GM12874 (cell line): ENCODE measurements around the gene GBX1.

Experiments used
- TF ChIP-seq, protein P1 (sequence below): IDR thresholded peaks from 2 replicates; pipeline ENCODE4 v1.5.1; 2011; ENCODE audit warnings: low read depth, mild to moderate bottlenecking, control low read depth, low read length, moderate library complexity; ENCODE audit not compliant: insufficient read depth

GBX1 gene

DNA sequence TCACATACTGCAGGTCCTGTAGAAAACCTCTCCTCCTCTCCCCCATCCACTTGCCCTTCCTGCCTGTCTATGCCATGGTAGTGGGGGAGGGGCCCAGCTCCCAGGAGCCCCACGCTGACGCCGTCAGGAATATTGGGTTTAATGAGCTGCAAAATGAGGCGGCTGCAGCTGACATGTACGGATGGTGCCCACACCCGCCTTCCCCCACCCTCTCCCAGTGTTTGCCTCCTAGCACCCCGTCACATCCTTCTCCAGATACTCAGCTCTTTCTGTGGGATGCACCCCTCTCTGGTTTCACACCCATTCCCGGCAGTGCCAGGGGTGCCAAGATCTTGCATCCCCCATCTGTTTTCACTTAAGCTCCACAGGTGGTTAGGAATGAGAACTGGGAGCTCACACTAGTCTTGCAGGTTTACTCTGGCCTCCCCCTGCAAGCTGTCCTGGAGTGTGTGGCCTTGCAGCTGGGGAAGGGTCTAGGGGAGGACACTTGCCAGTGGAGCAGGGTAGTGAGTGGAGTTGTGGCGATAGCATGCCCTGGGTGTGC lies 26.1 kb downstream of the GBX1 start:
- TF ChIP-seq, protein P1, sequence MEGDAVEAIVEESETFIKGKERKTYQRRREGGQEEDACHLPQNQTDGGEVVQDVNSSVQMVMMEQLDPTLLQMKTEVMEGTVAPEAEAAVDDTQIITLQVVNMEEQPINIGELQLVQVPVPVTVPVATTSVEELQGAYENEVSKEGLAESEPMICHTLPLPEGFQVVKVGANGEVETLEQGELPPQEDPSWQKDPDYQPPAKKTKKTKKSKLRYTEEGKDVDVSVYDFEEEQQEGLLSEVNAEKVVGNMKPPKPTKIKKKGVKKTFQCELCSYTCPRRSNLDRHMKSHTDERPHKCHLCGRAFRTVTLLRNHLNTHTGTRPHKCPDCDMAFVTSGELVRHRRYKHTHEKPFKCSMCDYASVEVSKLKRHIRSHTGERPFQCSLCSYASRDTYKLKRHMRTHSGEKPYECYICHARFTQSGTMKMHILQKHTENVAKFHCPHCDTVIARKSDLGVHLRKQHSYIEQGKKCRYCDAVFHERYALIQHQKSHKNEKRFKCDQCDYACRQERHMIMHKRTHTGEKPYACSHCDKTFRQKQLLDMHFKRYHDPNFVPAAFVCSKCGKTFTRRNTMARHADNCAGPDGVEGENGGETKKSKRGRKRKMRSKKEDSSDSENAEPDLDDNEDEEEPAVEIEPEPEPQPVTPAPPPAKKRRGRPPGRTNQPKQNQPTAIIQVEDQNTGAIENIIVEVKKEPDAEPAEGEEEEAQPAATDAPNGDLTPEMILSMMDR, result no peak

GRCh38 chr7:151140826-151141225 lies 26.7 kb downstream of the GBX1 start:
- TF ChIP-seq, protein P1, result no peak

- TF ChIP-seq, protein P1, result no peak
These were observed 27.7 kb downstream of the GBX1 start for GRCh38 chr7:151139791-151140190.

DNA sequence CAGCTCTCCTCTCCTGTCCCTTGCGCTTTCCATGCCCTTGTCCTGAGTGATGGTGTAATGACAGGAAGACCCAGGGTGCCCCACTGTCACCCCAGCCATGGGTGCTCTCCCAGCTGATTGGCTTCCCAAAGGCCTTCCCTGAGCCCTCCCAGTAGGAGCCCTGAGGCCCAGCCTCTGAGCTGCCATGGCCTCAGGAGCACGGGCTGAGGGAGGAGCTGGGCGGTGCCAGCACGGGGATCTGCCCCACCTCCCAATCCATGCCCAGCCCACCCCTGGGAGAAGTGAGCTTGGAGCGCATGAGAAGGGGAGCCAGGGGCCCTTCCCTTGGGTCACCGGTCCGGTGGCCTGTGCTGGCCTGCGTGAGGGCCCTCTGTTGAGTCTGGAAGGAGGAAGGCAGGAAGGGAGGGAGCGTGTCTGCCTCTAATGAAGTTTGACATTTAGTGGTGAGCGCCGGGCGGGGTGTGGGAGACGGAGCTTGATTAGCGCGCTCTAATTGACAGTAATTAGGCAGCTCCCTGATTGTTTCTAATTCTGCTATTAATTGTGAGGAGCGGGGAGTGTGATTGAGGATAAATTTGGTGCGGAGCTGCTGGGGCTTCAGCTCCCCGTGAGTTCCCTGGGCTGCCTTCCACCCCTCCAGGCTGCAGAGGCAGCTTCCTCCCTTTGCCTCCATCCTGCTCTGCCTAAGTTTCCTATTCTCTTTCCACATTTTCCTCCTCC lies 28.3 kb downstream of the GBX1 start:
- TF ChIP-seq, protein P1, result no peak

GRCh38 chr7:151138153-151138851 lies 29.2 kb downstream of the GBX1 start:
- TF ChIP-seq, protein P1, result no peak

DNA sequence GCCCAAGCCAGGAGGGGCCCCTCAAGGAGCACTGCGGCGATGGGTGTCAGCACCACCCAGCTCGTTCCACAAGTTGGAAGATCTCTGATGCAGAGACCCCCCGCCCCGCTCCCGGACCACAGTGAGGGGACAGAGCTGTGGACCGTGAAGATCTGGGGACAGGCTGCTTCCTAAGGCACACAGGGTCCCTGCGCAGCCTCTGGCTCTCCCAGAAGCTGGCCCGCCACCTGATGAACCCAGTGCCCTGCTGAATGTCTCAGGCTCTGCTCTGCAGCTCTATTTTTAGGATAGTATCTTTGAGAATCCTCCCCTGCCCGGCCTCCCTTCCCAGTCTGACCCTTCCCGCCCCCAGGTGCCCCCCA lies 29.7 kb downstream of the GBX1 start:
- TF ChIP-seq, protein P1, result no peak

- TF ChIP-seq, protein P1, result no peak
These were observed 30.3 kb downstream of the GBX1 start for GRCh38 chr7:151137076-151137675.
